A673 (cell line): ENCODE data around the gene IRX4. TPM values are rescaled to one million over a fixed set of nuclear protein-coding genes. Genes with fewer than 3 reads are reported as not detected.

Source experiments
- BruUV-seq: library from RNA; stranded (reverse); fragments of 400-500 nt; replicated peaks from 2 replicates; lab custom pipeline; 2021; lab: Mats Ljungman, UMichigan
- CTCF ChIA-PET: fragments of 300-600 bp; sonication (Branson Sonifier 250); formaldehyde crosslinking; loops from one replicate; lab custom pipeline; 2022; ENCODE audit warnings: antibody characterized with exemption; lab: Charles Lee
- POLR2A ChIA-PET: fragments of 300-600 bp; sonication (Branson Sonifier 250); formaldehyde crosslinking; loops from one replicate; lab custom pipeline; 2022; ENCODE audit warnings: antibody characterized with exemption; ENCODE audit not compliant: low non-redundant PET; lab: Charles Lee
- DNase-seq: peaks from one replicate; pipeline ENCODE4 v3.0.0-alpha.2; 2015; ENCODE audit warnings: low spot score
- H3K27ac ChIP-seq: fragments of 200-600 bp; sonication (generic); 2 replicates; pipeline ENCODE4 v1.5.1; 2016; ENCODE audit warnings: mixed run types, low read depth, mild to moderate bottlenecking, mixed read lengths, antibody characterized with exemption, low read length; ENCODE audit not compliant: poor library complexity, severe bottlenecking
- H3K27me3 ChIP-seq: fragments of 200-600 bp; sonication (generic); replicated peaks from 2 replicates; pipeline ENCODE4 v1.6.1; 2017; ENCODE audit warnings: mixed run types, low read depth, mild to moderate bottlenecking, mixed read lengths, antibody characterized with exemption, low read length; ENCODE audit not compliant: insufficient read depth, poor library complexity
- H3K36me3 ChIP-seq: fragments of 200-600 bp; sonication (generic); 2 replicates; pipeline ENCODE4 v1.6.1; 2016; ENCODE audit warnings: mixed run types, mild to moderate bottlenecking, mixed read lengths, antibody characterized with exemption, low read length; ENCODE audit not compliant: insufficient read depth, poor library complexity, severe bottlenecking
- H3K4me1 ChIP-seq: fragments of 200-600 bp; sonication (generic); 2 replicates; pipeline ENCODE4 v1.6.1; 2017; ENCODE audit warnings: mixed run types, mild to moderate bottlenecking, mixed read lengths, antibody characterized with exemption, low read length; ENCODE audit not compliant: insufficient read depth, poor library complexity, severe bottlenecking
- H3K4me3 ChIP-seq: fragments of 200-600 bp; sonication (generic); 2 replicates; pipeline ENCODE4 v1.5.1; 2016; ENCODE audit warnings: low read depth, mixed run types, mild to moderate bottlenecking, mixed read lengths, low read length; ENCODE audit not compliant: poor library complexity, severe bottlenecking
- H3K9me3 ChIP-seq: fragments of 200-600 bp; sonication (generic); 2 replicates; pipeline ENCODE4 v1.6.1; 2016; ENCODE audit warnings: mixed run types, low read depth, mild to moderate bottlenecking, mixed read lengths, antibody characterized with exemption, low read length; ENCODE audit not compliant: poor library complexity, severe bottlenecking
- CTCF ChIP-seq: fragments of 300-800, 200-600 bp; sonication (generic); conservative IDR thresholded peaks from 2 replicates; pipeline ENCODE4 v1.5.1; 2017; ENCODE audit warnings: low read depth, mild to moderate bottlenecking, antibody characterized with exemption, low read length, moderate library complexity, mixed read lengths
- EZH2 ChIP-seq: fragments of 200-600 bp; sonication (generic); IDR thresholded peaks from 2 replicates; pipeline ENCODE4 v1.6.1; 2017; ENCODE audit warnings: borderline replicate concordance, low read depth, mild to moderate bottlenecking, mixed read lengths, antibody characterized with exemption, low read length; ENCODE audit not compliant: poor library complexity, severe bottlenecking
- intact Hi-C: fragments of 100-400 bp; cut with micrococcal nuclease; formaldehyde crosslinking; loops from one replicate; pipeline ENCODE4 v1.10.0; 2022; ENCODE audit not compliant: unreplicated experiment
- total RNA-seq: library from RNA; stranded (reverse); gene quantifications from 2 replicates; pipeline ENCODE4 v1.2.3, GENCODE V29; 2021

IRX4 gene
- total RNA-seq, 1 experiment from 2014 or later, result not detected

- Histone ChIP-seq H3K27me3 (peaks cover 72% of the 10 kb centered on the region), H3K4me3 (no peak overlapping the region), H3K27ac (no peak overlapping the region), H3K9me3 (no peaks in the 10 kb centered on the region), H3K4me1 (no peaks in the 10 kb centered on the region), H3K36me3 (no peaks in the 10 kb centered on the region)
- intact Hi-C loops, result no loop called here
- DNase-seq, result no peak
- ChIA-PET CTCF (no interaction called here), POLR2A (no interaction called here)
- no peak for TF ChIP-seq EZH2
- no peak for TF ChIP-seq CTCF
- BruUV-seq, result no TSS peak
Measured at GRCh38 chr5:1923341-1923740, 40.6 kb upstream of the IRX4 start.

- no TSS peak for BruUV-seq
- H3K4me3 ChIP-seq, result no peak overlapping the region
- no peaks in the 10 kb centered on the region for H3K36me3 ChIP-seq
- intact Hi-C loops, result no loop called here
- DNase-seq, result no peak
- CTCF ChIA-PET, result no interaction called here
- H3K27me3 ChIP-seq, result peaks cover 56% of the 10 kb centered on the region
- POLR2A ChIA-PET, result no interaction called here
- no peak overlapping the region for H3K27ac ChIP-seq
- no peaks in the 10 kb centered on the region for H3K4me1 ChIP-seq
- no peaks in the 10 kb centered on the region for H3K9me3 ChIP-seq
- TF ChIP-seq EZH2 (no peak), CTCF (no peak)
Measured at GRCh38 chr5:1921711-1922110, 39.0 kb upstream of the IRX4 start.

- Histone ChIP-seq H3K4me1 (no peaks in the 10 kb centered on the region), H3K27me3 (peaks cover 44% of the 10 kb centered on the region), H3K36me3 (no peaks in the 10 kb centered on the region), H3K4me3 (no peak overlapping the region), H3K27ac (no peak overlapping the region), H3K9me3 (no peaks in the 10 kb centered on the region)
- ChIA-PET CTCF (no interaction called here), POLR2A (no interaction called here)
- no peak for DNase-seq
- TF ChIP-seq CTCF (no peak), EZH2 (no peak)
- no TSS peak for BruUV-seq
- intact Hi-C loops, result no loop called here
Measured at GRCh38 chr5:1919750-1920149, 37.0 kb upstream of the IRX4 start.
